K562 (cell line): ENCODE measurements around the gene TMEM200A. TPM values are rescaled to one million over a fixed set of nuclear protein-coding genes. Genes with fewer than 3 reads are reported as not detected.

Experiments used
- ATAC-seq: fragments of 200-7000 bp; cut with Tn5 transposase; 3 replicates; pipeline ENCODE4 v1.9.1; 2020; ENCODE audit warnings: moderate library complexity
- BruUV-seq: library from RNA; stranded (reverse); fragments of 400-500 nt; replicated peaks from 2 replicates; lab custom pipeline; 2021; lab: Mats Ljungman, UMichigan
- CTCF ChIA-PET: fragments of 300-600 bp; formaldehyde crosslinking; extraction: SDS; loops from one replicate; lab custom pipeline; 2021; ENCODE audit warnings: low intra/inter-chr PET ratio; lab: Yijun Ruan, JAX
- POLR2A ChIA-PET: fragments of 300-600, 350-650 bp; sonication (Branson Sonifier 250); formaldehyde crosslinking; extraction: SDS; loops from one replicate; lab custom pipeline; 2021; ENCODE audit warnings: antibody characterized with exemption, inconsistent platforms; lab: Yijun Ruan, JAX
- DNase-seq, 4 experiments: peaks; one replicate each; pipeline versions ENCODE4 v3.0.0 to v3.0.0-alpha.2; 2011 to 2018; ENCODE audit warnings: low spot score in 3 of 4, mixed read lengths in 3 of 4; ENCODE audit errors: extremely low read depth in 1 of 4
- FAIRE-seq: peaks from 2 replicates; lab custom pipeline; 2011; peaks lifted over from hg19 to GRCh38; lab: Jason Lieb, UNC
- H2AFZ ChIP-seq: 2 replicates; pipeline ENCODE4 v1.6.0; 2011; ENCODE audit warnings: low read depth, low read length, control low read depth, inconsistent platforms
- H3K27ac ChIP-seq: fragments of 200-600 bp; 3 replicates; pipeline ENCODE4 v1.8.0; 2011; ENCODE audit warnings: low read depth, mild to moderate bottlenecking, control low read depth, inconsistent platforms, low read length, moderate library complexity, mixed read lengths; ENCODE audit errors: extremely low read depth
- H3K27me3 ChIP-seq, 2 experiments: fragments of 300-600 bp in 1 of 2; 2 replicates in 1 of 2; 3 replicates in 1 of 2; pipeline versions ENCODE4 v1.6.0 to v1.8.0; 2011; ENCODE audit warnings: inconsistent platforms in 2 of 2, low read length in 2 of 2, mild to moderate bottlenecking in 1 of 2, mixed read lengths in 1 of 2, moderate library complexity in 1 of 2; ENCODE audit not compliant: control insufficient read depth in 2 of 2, insufficient read depth in 2 of 2
- H3K36me3 ChIP-seq: fragments of 300-600 bp; 3 replicates; pipeline ENCODE4 v1.8.0; 2011; ENCODE audit warnings: mild to moderate bottlenecking, low read length, inconsistent platforms; ENCODE audit not compliant: control insufficient read depth, insufficient read depth
- H3K4me1 ChIP-seq, 2 experiments: fragments of 200-600 bp in 1 of 2; replicated peaks in 1 of 2; 2 replicates in 1 of 2; 3 replicates in 1 of 2; pipeline versions ENCODE4 v1.5.1 to v1.8.0; 2011; ENCODE audit warnings: inconsistent platforms in 2 of 2, low read length in 2 of 2, mild to moderate bottlenecking in 1 of 2, mixed read lengths in 1 of 2, moderate library complexity in 1 of 2; ENCODE audit not compliant: control insufficient read depth in 2 of 2, insufficient read depth in 2 of 2
- H3K4me2 ChIP-seq: 2 replicates; pipeline ENCODE4 v1.6.1; 2011; ENCODE audit warnings: low read length, control low read depth, inconsistent platforms, mixed read lengths; ENCODE audit not compliant: insufficient read depth
- H3K4me3 ChIP-seq: fragments of 200-600 bp; sonication (generic), shearing (Covaris generic); 2 replicates; pipeline ENCODE4 v1.5.1; 2016; ENCODE audit warnings: control low read depth, inconsistent platforms
- H3K79me2 ChIP-seq: fragments of 200-600 bp; 3 replicates; pipeline ENCODE4 v1.8.0; 2011; ENCODE audit warnings: low read length, inconsistent platforms; ENCODE audit not compliant: control insufficient read depth, insufficient read depth
- H3K9ac ChIP-seq, 2 experiments: 2 replicates each; pipeline versions ENCODE4 v1.6.0 to v1.6.1; 2011; ENCODE audit warnings: low read depth in 2 of 2, low read length in 2 of 2, control low read depth in 1 of 2, inconsistent platforms in 1 of 2, mild to moderate bottlenecking in 1 of 2, mixed read lengths in 1 of 2; ENCODE audit not compliant: insufficient read depth in 1 of 2
- H3K9me1 ChIP-seq: one replicate; pipeline ENCODE4 v1.6.0; 2011; ENCODE audit warnings: inconsistent platforms, mild to moderate bottlenecking, low read length, moderate library complexity; ENCODE audit not compliant: control insufficient read depth, insufficient read depth
- H3K9me3 ChIP-seq: replicated peaks from 2 replicates; pipeline ENCODE4 v1.5.1; 2011; ENCODE audit warnings: low read depth, low read length, inconsistent platforms; ENCODE audit not compliant: control insufficient read depth, insufficient read depth
- H4K20me1 ChIP-seq: replicated peaks from 2 replicates; pipeline ENCODE4 v1.6.1; 2011; ENCODE audit warnings: low read length, inconsistent platforms, mixed read lengths; ENCODE audit not compliant: control insufficient read depth, insufficient read depth
- C11orf30 ChIP-seq: fragments of 450-650 bp; IDR thresholded peaks from 2 replicates; pipeline ENCODE4 v1.6.1; 2016; ENCODE audit warnings: low read depth, mild to moderate bottlenecking
- EHMT2 ChIP-seq: fragments of 450-650 bp; IDR thresholded peaks from 2 replicates; pipeline ENCODE4 v1.6.1; 2018; ENCODE audit warnings: antibody characterized with exemption
- HDAC1 ChIP-seq, 2 experiments: fragments of 450-650 bp; IDR thresholded peaks; 2 replicates each; pipeline ENCODE4 v1.6.1; 2016 to 2017; ENCODE audit warnings: inconsistent platforms in 1 of 2, mild to moderate bottlenecking in 1 of 2, moderate library complexity in 1 of 2
- HNRNPH1 ChIP-seq: fragments of 200-400 bp; formaldehyde crosslinking; optimal IDR thresholded peaks from 2 replicates; pipeline ENCODE3; 2017; ENCODE audit warnings: low read depth, mild to moderate bottlenecking, low read length, moderate library complexity
- HSF4 ChIP-seq: fragments of 250-450 bp; sonication (Bioruptor Pico); IDR thresholded peaks from 2 replicates; pipeline ENCODE4 v2.1.2; 2022; ENCODE audit warnings: mild to moderate bottlenecking, moderate library complexity, borderline replicate concordance
- MLLT1 ChIP-seq, 2 experiments: fragments of 450-650 bp; IDR thresholded peaks; 2 replicates each; pipeline ENCODE4 v1.6.1; 2016
- RB1 ChIP-seq: fragments of 450-650 bp; IDR thresholded peaks from 2 replicates; pipeline ENCODE4 v1.6.1; 2017; ENCODE audit warnings: low read depth, mild to moderate bottlenecking
- TCF3 ChIP-seq: sonication (generic); formaldehyde crosslinking; IDR thresholded peaks from 2 replicates; pipeline ENCODE4 v1.4.0; 2020; ENCODE audit warnings: mild to moderate bottlenecking, missing genetic modification reagents
- TCF7L2 ChIP-seq: fragments of 150-350 bp; IDR thresholded peaks from 2 replicates; pipeline ENCODE4 v1.6.1; 2016; ENCODE audit warnings: low read depth, mild to moderate bottlenecking, low read length, moderate library complexity
- ZBTB43 ChIP-seq: sonication (generic); formaldehyde crosslinking; IDR thresholded peaks from 2 replicates; pipeline ENCODE4 v1.8.0; 2023; ENCODE audit warnings: mild to moderate bottlenecking, missing genetic modification reagents
- ZKSCAN1 ChIP-seq: fragments of 150-350 bp; IDR thresholded peaks from 2 replicates; pipeline ENCODE4 v1.6.1; 2016; ENCODE audit warnings: low read depth, low read length
- ZNF785 ChIP-seq: fragments of 250-450 bp; sonication (Bioruptor Pico); IDR thresholded peaks from 2 replicates; pipeline ENCODE4 v1.4.0; 2020; ENCODE audit warnings: mild to moderate bottlenecking
- WGBS: fragments of 100-300 bp; shearing (Covaris generic); methylation state at CpG from one replicate; pipeline ENCODE4 v1.1.6; 2016; ENCODE audit warnings: low coverage, mixed read lengths; ENCODE audit not compliant: insufficient coverage; ENCODE audit errors: missing lambda C conversion rate; 5-methylcytosine and 5-hydroxymethylcytosine counted together
- in situ Hi-C: fragments of 300-500 bp; cut with MboI; formaldehyde crosslinking; loops from 4 replicates; pipeline ENCODE4 v1.15.0; 2018; ENCODE audit warnings: inconsistent platforms, mixed read lengths
- intact Hi-C: fragments of 100-400 bp; cut with micrococcal nuclease; formaldehyde crosslinking; loops from 2 replicates; pipeline ENCODE4 v1.14.2; 2022
- polyA plus RNA-seq, 8 experiments: library from polyadenylated mRNA; depleted of rRNA in 4 of 8; stranded (reverse) in 5 of 8; unstranded in 3 of 8; fragments of >200 nt; fragmentation: Nextera tagmentation in 2 of 8; fragmentation: Illumina TruSeq in 1 of 8; extraction: Ambion mirVana in 2 of 8; extraction: Trizol in 1 of 8; gene quantifications; 2 replicates each; pipeline versions ENCODE4 v1.2.1 to v1.2.3, GENCODE V29; 2011 to 2014; ENCODE audit warnings: inconsistent platforms in 1 of 8, missing spikeins in 1 of 8
- total RNA-seq, 7 experiments: library from RNA; depleted of rRNA in 6 of 7; stranded (reverse); fragments of >200 nt in 6 of 7; fragmentation: Illumina TruSeq in 2 of 7; extraction: Trizol in 2 of 7; gene quantifications; 2 replicates each; pipeline versions ENCODE4 v1.2.1 to v1.2.3, GENCODE V29; 2011 to 2021; ENCODE audit warnings: low replicate concordance in 1 of 7

TMEM200A gene
- total and polyA plus RNA-seq, 9 of the 15 experiments (the other 6 are each of a cell fraction or from before 2014, with no cell fraction given), result 0.04 TPM; not detected in 8

- no peak for TF ChIP-seq ZNF785 (CRISPR knock-in tag)
- no peak for TF ChIP-seq HSF4
Measured at GRCh38 chr6:130362128-130362527, 3.7 kb upstream of the TMEM200A start (continued).

DNA sequence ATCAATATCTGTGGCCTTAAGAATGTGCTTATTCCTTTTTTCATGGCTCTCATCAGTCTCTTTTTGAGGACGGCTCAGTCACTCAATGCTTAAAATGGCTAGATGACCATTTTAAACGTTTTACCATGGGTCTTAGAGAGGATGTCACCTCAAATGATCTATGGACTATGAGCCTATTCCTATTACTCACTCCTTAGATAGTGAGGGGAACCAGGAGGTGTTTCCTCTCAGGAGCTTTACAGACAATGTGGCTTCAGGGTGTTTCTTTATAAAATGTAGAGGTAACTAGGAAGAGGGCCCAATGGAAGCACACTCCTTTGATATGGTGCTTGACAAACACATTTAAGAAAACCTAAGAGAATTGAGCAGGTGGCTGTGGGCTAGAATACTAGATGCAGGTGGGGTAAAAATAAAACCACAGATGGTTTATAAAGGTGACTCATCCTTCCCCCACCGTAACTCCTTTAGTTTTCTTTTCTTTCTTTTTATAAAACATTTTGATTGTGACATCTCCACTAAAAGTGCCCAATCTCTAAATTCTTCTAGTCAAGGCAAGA, 1.5 kb upstream of the TMEM200A start:
- H3K9me1 ChIP-seq, result no peaks in the 10 kb centered on the region
- no peak for FAIRE-seq
- in situ Hi-C loops, result no loop called here
- intact Hi-C loops, result no loop called here
- TF ChIP-seq HDAC1 (IDR thresholded peaks at IDR 0.05), result no peak
- no peak for TF ChIP-seq RB1
- no peak for TF ChIP-seq MLLT1 (IDR thresholded peaks at IDR 0.05)
- TF ChIP-seq TCF3 (CRISPR knock-in tag), result no peak
- TF ChIP-seq TCF7L2, result no peak
- TF ChIP-seq ZKSCAN1, result no peak
- no peak for TF ChIP-seq ZBTB43 (CRISPR knock-in tag)
- TF ChIP-seq HNRNPH1, result no peak
- TF ChIP-seq EHMT2, result no peak
- no peak for TF ChIP-seq C11orf30
- TF ChIP-seq, all 486 proteins: peak for 0
- CTCF ChIA-PET, result no interaction called here
- no peak for ATAC-seq
- H4K20me1 ChIP-seq, result no peaks in the 10 kb centered on the region
- no peak overlapping the region for H3K4me3 ChIP-seq
- H3K36me3 ChIP-seq, result no peaks in the 10 kb centered on the region
- no peaks in the 10 kb centered on the region for H3K9me3 ChIP-seq
- no peak overlapping the region for H3K9ac ChIP-seq
- no peaks in the 10 kb centered on the region for H3K79me2 ChIP-seq
- POLR2A ChIA-PET, result no interaction called here
- 0% methylated on average over 3 of the region's 3 CpGs for WGBS
- H3K4me1 ChIP-seq, result peaks cover 0 to 17% of the 10 kb centered on the region in 2 experiments; a peak in 2 of 5 replicates
- no TSS peak for BruUV-seq
- H2AFZ ChIP-seq, result no peak overlapping the region
- no peak overlapping the region for H3K27ac ChIP-seq
- no peak overlapping the region for H3K4me2 ChIP-seq
- DNase-seq, result no peak
- peaks cover 0 to 12% of the 10 kb centered on the region in 2 experiments; a peak in 4 of 5 replicates for H3K27me3 ChIP-seq
